AG04450 (cell line): ENCODE results near the gene ARSA. TPM values are rescaled to one million over a fixed set of nuclear protein-coding genes. Genes with fewer than 3 reads are reported as not detected.

Experiments used
- CTCF ChIA-PET: fragments of 300-600, 350-600 bp; formaldehyde crosslinking; extraction: SDS; loops from one replicate; lab custom pipeline; 2022; ENCODE audit warnings: antibody characterized with exemption, inconsistent platforms; lab: Charles Lee
- POLR2A ChIA-PET: fragments of 350-600 bp; formaldehyde crosslinking; extraction: SDS; loops from one replicate; lab custom pipeline; 2021; ENCODE audit warnings: antibody characterized with exemption, inconsistent platforms; lab: Yijun Ruan, JAX
- DNase-seq: peaks from one replicate; pipeline ENCODE4 v3.0.0-alpha.2; 2011; ENCODE audit warnings: low read depth, low spot score
- H3K27ac ChIP-seq: one replicate; pipeline ENCODE4 v1.5.1; 2012; ENCODE audit warnings: low read depth, low read length, control low read depth
- H3K27me3 ChIP-seq: one replicate; pipeline ENCODE4 v1.6.0; 2012; ENCODE audit warnings: low read length; ENCODE audit not compliant: control insufficient read depth, insufficient read depth
- H3K4me3 ChIP-seq: 2 replicates; pipeline ENCODE4 v1.5.1; 2011; ENCODE audit warnings: mild to moderate bottlenecking, low read depth, low read length, control low read depth
- H3K9me3 ChIP-seq: 2 replicates; pipeline ENCODE4 v1.5.1; 2012; ENCODE audit warnings: low read length; ENCODE audit not compliant: control insufficient read depth, insufficient read depth
- CTCF ChIP-seq: IDR thresholded peaks from 2 replicates; pipeline ENCODE4 v1.5.1; 2011; ENCODE audit warnings: low read depth, low read length, control low read depth, inconsistent platforms
- polyA plus RNA-seq: library from polyadenylated mRNA; depleted of rRNA; stranded (reverse); fragments of >200 nt; gene quantifications from 2 replicates; pipeline ENCODE4 v1.2.3, GENCODE V29; 2011

ARSA gene
- polyA plus RNA-seq, 1 experiment, result 14.3 TPM

DNA sequence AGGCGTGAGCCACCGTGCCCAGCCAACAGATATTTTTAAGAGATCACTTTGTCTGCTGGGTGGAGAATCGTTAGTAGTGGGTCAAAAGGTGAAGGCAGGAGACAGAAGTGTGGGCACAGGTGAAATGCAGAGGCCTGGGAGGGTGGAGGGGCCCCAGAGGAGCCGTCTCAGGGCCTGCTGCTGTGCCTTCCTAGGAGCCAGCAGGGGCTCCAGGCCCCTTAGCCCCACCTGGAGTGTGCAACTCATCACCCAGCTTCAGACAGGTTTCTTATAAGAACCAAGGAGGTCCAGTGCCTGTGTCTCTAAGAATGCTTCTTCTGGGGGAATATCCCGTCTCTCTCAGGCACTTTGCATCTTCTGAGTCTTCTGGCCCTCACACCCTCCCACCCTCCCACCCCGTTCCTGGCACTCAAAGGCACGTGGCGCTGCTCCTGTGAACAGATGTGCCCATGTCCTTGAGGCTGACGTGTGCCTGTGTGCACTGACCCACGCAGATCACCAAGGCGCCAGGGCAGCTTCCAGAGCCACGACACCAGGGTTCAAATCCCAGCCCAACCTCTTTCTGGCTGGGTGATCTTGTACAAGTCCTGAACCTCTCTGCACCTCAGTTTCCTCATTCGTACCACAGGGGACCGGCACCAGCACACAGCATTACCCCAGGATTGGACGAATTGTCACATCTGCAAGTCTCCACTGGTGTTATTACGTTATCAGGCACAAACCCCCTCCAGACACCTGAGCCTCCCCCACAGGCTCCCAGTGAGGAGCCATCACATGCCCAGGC is 3.4 kb downstream of the ARSA start:
- H3K4me3 ChIP-seq, result no peak overlapping the region
- no peak for DNase-seq
- H3K9me3 ChIP-seq, result no peaks in the 10 kb centered on the region; the same call in 1 of the 2 replicates
- no peak for TF ChIP-seq CTCF
- CTCF ChIA-PET, result no interaction called here
- H3K27me3 ChIP-seq, result peaks cover 8% of the 10 kb centered on the region
- POLR2A ChIA-PET, result no interaction called here
- H3K27ac ChIP-seq, result no peak overlapping the region

GRCh38 chr22:50622723-50623327 is 5.1 kb downstream of the ARSA start:
- Histone ChIP-seq H3K27ac (no peak overlapping the region), H3K4me3 (no peak overlapping the region), H3K9me3 (no peaks in the 10 kb centered on the region; the same call in 1 of the 2 replicates), H3K27me3 (peaks cover 13% of the 10 kb centered on the region)
- POLR2A ChIA-PET, result no interaction called here
- DNase-seq, result no peak
- CTCF ChIA-PET, result interaction anchor here (0.6 kb wide), 1 partner anchor 267 kb away, joined by 3 read pairs; no protein-coding TSS in a partner anchor
- no peak for TF ChIP-seq CTCF

DNA sequence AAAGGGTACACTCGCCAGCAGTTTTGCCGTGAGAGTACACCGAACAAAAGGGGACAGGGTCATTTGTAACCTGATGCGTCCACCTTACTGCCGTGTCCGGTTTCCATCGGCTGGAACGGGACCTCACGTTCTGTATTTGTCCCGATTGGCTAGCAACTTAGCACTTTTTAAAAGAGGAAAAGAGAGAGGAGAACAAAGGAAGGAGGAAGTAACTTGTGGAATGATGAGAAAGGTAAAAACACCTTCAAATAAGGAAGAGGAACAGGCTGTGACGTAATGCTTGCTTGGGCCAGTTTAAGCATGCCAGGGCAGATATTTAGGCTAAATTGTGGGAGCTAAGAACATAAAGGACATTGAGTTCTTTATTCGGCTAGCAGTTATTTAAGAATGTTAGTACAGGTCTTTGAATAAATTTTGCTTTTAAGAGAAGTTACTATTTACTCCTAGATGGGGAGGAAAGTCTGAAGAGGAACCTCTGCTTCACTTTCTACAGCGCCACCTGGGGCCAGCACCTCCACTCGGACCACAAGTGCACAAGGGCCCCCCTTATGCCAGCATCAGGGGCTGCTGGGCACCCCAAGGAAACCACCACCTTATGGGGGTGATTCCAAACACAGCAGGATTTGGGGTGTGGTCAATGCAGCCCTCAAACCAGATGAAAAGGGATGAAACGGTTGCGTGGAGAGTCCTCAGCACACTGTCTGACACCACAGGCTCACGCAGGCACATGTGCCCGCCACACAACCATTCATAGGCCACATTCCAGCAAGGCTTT is 5.8 kb downstream of the ARSA start:
- POLR2A ChIA-PET, result no interaction called here
- TF ChIP-seq CTCF, result peak; percentile 26; the same call in 1 of the 2 replicates
- H3K4me3 ChIP-seq, result no peak overlapping the region

DNA sequence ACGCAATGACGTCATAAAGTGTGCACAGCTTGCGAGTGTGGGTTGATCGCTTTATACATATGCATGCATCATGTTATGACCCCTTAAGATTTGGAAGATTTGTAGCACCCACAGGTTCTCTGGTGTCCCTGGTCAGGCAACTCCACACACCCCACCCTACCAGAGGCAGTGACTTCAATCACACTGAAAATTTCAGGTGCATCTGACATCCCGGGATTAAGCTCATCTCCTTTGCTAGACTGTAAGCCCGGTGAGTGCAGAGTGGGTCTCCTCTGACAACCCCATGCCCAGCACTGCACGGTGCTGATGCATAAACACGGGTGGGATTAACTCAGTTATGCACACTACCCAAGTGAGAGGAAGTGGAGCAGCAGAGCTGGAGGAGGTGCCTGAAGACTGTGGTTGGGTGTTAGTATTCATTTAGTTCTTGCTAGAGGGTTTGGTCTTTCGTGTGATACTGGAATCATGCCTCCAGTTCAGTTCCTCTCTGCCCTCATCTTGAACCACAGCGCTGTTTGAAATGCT is 6.5 kb downstream of the ARSA start:
- CTCF ChIA-PET, result interaction anchor here (1.0 to 1.8 kb wide), 11 partner anchors 20 to 159 kb away, joined by 3 to 12 read pairs (median 5); partner anchors contain the start of genes CHKB, SCO2 and SYCE3
- POLR2A ChIA-PET, result no interaction called here
- Histone ChIP-seq H3K4me3 (no peak overlapping the region), H3K27me3 (peaks cover 13% of the 10 kb centered on the region), H3K27ac (no peak overlapping the region), H3K9me3 (no peaks in the 10 kb centered on the region)
- no peak for TF ChIP-seq CTCF
- DNase-seq, result no peak

More for the DNA sequence above, 5.8 kb downstream of the ARSA start:
- Histone ChIP-seq H3K9me3 (no peaks in the 10 kb centered on the region; the same call in 1 of the 2 replicates), H3K27me3 (peaks cover 13% of the 10 kb centered on the region), H3K27ac (no peak overlapping the region)
- CTCF ChIA-PET, result interaction anchor here (1.3 to 1.4 kb wide), 2 partner anchors 47 to 59 kb away, joined by 4 to 9 read pairs; partner anchors contain the start of gene SYCE3
- no peak for DNase-seq
